Suppressor macrophage treated with lipopolysaccharide for 1 hour (primary cell): ENCODE results near the gene MB21D2.

Source experiments
- DNase-seq, 3 donors: peaks; one replicate each; pipeline ENCODE4 v3.0.0-alpha.2; 2020 to 2022

MB21D2 gene

GRCh38 chr3:192831801-192832347, 85.8 kb downstream of the MB21D2 start:
- no peak for DNase-seq

DNA sequence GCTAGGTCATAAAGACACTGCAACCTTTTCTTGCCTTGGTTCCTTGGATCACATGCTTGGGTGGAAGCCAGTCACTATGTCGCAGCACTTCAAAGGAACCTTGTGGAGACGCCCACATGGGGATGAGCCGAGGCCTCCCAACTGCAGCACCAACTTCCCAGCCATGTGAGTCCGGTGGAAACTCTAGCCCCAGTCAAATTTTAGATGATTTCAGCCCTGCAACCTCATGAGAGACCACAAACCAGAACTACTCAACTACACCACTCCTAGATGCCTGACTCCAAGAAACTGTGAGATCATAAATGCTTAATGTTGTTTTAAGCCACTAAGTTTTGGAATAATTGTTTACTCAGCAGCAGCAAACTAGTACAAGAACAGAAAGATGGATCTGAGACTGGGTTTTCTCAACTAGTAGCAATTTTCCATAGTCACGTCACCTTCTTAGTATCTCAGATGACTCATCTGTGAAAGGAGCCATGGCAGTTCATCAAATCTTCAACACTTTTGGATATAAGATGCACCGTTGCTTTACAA, 86.5 kb downstream of the MB21D2 start:
- peak; percentile 45 to 76 (median 53) for DNase-seq

DNA sequence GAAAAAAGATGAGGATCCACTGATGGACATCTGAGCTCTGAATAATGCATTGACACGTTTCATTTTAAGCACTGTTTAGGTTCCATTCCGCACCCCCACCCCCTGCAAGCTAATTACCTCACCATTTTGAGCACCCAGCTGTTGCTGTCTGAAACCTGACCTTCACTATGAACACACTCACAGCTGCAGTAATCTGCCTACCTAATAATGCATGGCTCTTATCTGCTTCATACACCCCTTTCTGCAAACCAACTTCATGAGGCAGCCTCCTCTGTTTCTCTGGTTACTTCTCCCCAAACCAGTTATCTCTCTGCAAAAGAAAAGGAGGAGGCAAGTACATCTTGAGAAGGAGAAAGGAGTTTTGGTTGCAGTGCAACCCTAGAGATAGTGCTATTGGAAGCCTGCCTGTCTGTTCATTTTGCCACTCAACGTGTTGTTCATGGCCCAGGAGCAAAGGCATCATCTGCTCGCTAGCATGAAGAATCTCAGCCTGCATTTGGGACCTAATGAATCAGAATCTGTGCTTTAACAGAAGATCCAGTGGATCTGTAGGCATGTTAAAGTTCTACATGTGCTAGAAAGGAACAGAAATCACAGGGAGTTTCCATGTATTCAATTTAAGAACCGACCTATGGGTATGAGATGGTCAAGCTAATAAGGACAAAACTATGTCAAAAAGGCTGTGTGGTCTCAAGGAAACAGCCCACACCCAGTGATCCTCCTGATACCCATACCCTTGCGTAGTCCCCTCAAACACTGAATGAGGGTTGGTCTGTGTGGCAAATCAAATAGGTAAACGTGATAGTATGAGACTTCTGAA, 87.2 kb downstream of the MB21D2 start:
- no peak for DNase-seq

- DNase-seq, result no peak
Observed at GRCh38 chr3:192827863-192828594, 89.6 kb downstream of the MB21D2 start.

DNA sequence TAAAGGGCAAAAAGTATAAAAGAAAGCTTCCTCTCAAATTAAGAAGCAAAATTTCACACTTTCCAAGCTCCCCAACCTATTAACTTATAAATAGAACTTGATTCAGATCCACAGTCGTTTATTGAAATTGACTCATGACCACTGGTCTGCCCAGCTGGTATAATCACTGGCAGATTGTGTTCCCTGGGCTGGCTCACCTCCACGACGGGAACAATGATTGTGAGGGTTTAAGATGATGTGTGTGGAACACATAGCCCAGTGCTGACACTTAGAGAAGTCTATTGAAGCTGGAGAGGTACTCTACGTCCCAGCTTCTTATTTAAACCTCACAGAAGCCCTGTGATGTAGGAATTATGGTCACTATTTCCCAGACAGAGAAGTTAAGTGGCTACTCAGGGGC, 90.4 kb downstream of the MB21D2 start:
- DNase-seq, result no peak

DNA sequence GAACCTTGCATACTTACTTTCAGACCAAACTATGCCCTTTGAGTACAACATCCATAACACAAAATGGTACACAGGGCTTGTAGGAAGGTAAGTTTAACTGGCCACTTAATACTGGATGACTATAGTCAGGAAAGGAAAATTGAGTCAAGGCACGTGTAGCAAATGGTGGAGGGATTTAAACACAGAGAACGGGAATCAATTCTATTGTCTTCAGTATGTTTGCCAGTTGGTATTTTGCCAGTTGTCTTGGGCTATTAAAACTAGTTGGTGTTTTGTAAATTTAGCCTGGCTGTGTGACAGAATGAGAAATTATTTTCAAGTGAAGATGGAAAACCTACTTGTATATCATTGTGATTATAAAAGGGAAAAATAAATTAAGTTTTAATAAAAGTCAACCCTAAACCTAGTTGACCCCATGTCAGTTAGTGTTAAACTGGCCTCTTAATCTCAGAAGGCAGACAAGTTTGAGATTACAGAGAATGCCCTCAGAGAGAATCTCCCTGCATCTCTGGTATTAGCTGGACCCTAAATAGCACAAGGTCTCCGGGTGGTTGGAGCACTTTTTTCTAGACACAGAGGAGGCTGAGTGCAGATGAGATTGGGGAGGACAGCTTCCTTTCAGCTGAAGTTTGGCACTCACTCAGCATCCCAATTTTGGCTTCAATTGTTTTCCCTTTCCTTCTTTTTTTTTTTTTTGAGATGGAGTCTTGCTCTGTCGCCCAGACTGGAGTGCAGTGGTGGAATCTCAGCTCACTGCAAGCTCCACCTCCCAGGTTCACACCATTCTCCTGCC, 91.2 kb downstream of the MB21D2 start:
- DNase-seq, result no peak

DNA sequence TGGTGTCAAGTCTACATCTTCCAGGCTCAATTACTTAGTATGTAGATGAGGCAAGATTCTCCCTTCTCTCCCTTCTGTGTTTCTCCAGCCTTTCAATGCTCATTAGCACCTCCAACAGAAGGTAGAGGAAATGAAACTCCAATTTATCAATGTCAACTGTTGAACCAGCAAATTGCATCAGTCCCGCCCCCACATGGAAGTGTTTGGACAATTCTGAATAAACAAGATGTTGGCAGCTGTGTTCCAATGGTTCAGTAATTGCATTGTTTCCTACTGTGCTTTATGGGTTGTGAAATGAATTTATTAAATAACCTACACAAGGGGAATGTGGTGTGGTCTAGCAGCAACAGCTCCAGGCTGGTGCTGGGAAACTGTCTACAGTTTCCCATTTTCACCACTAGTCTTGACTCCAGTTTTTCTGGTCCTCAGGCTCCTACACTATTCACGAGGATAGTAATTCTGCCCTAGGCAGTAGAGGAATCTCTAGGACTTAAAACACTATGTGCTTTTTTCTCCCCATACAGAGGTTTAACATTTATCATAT, 91.9 kb downstream of the MB21D2 start:
- DNase-seq, result peak; percentile 62 to 68 (median 66)

- DNase-seq, result no peak
Observed at GRCh38 chr3:192825216-192825615, 92.4 kb downstream of the MB21D2 start.

- no peak for DNase-seq
Observed at GRCh38 chr3:192824313-192824712, 93.3 kb downstream of the MB21D2 start.

DNA sequence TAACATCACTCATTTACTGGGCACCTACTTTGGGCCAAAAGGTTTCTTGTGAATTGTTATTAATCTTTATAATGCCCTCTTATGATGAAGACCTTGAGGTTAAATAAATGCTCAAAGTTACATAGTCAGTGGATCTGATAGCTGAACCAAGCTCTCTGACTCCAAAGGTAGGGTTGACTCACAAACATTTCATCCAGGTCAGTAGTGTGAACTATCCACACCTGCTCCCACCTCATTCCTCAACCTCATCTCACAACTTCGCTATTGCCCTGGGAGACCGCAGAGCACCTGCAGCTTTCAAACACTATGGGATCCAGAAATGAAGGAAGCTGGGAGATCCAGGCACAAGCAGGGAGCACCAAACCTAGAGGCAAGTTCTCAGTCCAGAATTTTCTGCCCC, 96.5 kb downstream of the MB21D2 start:
- no peak for DNase-seq

GRCh38 chr3:192820161-192820560, 97.5 kb downstream of the MB21D2 start:
- no peak for DNase-seq

- peak; percentile 82 to 87 (median 86) for DNase-seq
Observed at GRCh38 chr3:192819001-192819569, 98.6 kb downstream of the MB21D2 start.

GRCh38 chr3:192818126-192818525, 99.5 kb downstream of the MB21D2 start:
- no peak for DNase-seq

DNA sequence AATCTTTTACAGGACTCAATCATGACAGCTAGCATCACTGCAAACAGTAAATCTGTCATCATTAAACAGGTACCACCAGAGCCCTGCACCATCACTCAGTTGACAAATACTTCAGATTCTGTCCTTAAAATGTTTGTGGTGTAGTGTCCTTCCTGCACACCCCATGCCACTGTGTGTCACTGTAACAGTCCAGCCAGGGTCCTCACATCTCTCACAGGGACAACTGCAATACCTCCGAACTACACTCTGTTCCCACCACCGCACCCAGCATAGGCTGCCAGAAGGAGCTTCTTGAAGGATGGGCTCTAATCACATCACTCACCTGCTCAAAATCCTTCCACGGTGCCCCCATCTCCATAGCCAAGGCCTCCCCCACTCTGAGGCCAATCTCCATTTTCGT, 100.2 kb downstream of the MB21D2 start:
- no peak for DNase-seq

- DNase-seq, result peak; percentile 78 to 88 (median 83)
Observed at GRCh38 chr3:192817053-192817452, 100.6 kb downstream of the MB21D2 start.

- peak; percentile 53 to 82 (median 76) for DNase-seq
Observed at GRCh38 chr3:192816351-192816750, 101.3 kb downstream of the MB21D2 start.

- peak; percentile 51 to 71 (median 62) for DNase-seq
Observed at GRCh38 chr3:192812743-192813383, 104.8 kb downstream of the MB21D2 start.

- DNase-seq, result no peak
Observed at GRCh38 chr3:192805711-192806110, 111.9 kb downstream of the MB21D2 start.

GRCh38 chr3:192804502-192804901, 113.2 kb downstream of the MB21D2 start:
- no peak for DNase-seq

- DNase-seq, result peak; percentile 44 to 50 (median 47)
Observed at GRCh38 chr3:192802957-192803899, 114.4 kb downstream of the MB21D2 start.
